DOHH2 (cell line): ENCODE results near the gene HAP1.

Source experiments
- H3F3A ChIP-seq: fragments of 200-600 bp; sonication (generic), shearing (Covaris generic); 2 replicates; pipeline ENCODE4 v1.6.0; 2016; ENCODE audit warnings: antibody characterized with exemption, mild to moderate bottlenecking; ENCODE audit not compliant: control insufficient read depth, insufficient read depth
- H3K27ac ChIP-seq: fragments of 200-600 bp; sonication (generic); 2 replicates; pipeline ENCODE4 v1.5.1; 2014; ENCODE audit warnings: low read depth, mild to moderate bottlenecking, low read length, moderate library complexity
- H3K27me3 ChIP-seq: fragments of 200-600 bp; sonication (generic); 2 replicates; pipeline ENCODE4 v1.6.1; 2014; ENCODE audit warnings: mild to moderate bottlenecking, low read length, mixed read lengths; ENCODE audit not compliant: control insufficient read depth
- H3K36me3 ChIP-seq: fragments of 200-600 bp; sonication (generic); 2 replicates; pipeline ENCODE4 v1.6.1; 2014; ENCODE audit warnings: mild to moderate bottlenecking, low read length, moderate library complexity, mixed read lengths; ENCODE audit not compliant: control insufficient read depth
- H3K4me1 ChIP-seq: fragments of 200-600 bp; sonication (generic); 2 replicates; pipeline ENCODE4 v1.6.1; 2014; ENCODE audit warnings: mild to moderate bottlenecking, low read length, mixed read lengths; ENCODE audit not compliant: control insufficient read depth
- H3K4me2 ChIP-seq: fragments of 200-600 bp; sonication (generic); 2 replicates; pipeline ENCODE4 v1.6.0; 2014; ENCODE audit warnings: mild to moderate bottlenecking, low read length, moderate library complexity
- H3K4me3 ChIP-seq: fragments of 200-600 bp; sonication (generic); 2 replicates; pipeline ENCODE4 v1.5.1; 2014; ENCODE audit warnings: mild to moderate bottlenecking, low read length, mixed read lengths
- H3K79me2 ChIP-seq: fragments of 200-600 bp; sonication (generic); 2 replicates; pipeline ENCODE4 v1.6.1; 2014; ENCODE audit warnings: mild to moderate bottlenecking, low read length, mixed read lengths; ENCODE audit not compliant: control insufficient read depth
- H3K9me2 ChIP-seq: fragments of 200-600 bp; sonication (generic); replicated peaks from 2 replicates; pipeline ENCODE4 v1.6.1; 2014; ENCODE audit warnings: mild to moderate bottlenecking, low read length, mixed read lengths; ENCODE audit not compliant: control insufficient read depth
- H3K9me3 ChIP-seq: fragments of 200-600 bp; sonication (generic); 2 replicates; pipeline ENCODE4 v1.6.1; 2014; ENCODE audit warnings: antibody characterized with exemption, low read length, mixed read lengths; ENCODE audit not compliant: control insufficient read depth, insufficient read depth
- H4K20me1 ChIP-seq: fragments of 200-600 bp; sonication (generic); 2 replicates; pipeline ENCODE4 v1.6.0; 2014; ENCODE audit warnings: low read depth, mild to moderate bottlenecking, antibody characterized with exemption, low read length, moderate library complexity; ENCODE audit not compliant: control insufficient read depth, insufficient read depth
- EZH2phosphoT487 ChIP-seq: fragments of 200-600 bp; sonication (generic); IDR thresholded peaks from 2 replicates; pipeline ENCODE4 v1.6.1; 2017; ENCODE audit warnings: borderline replicate concordance, mild to moderate bottlenecking, antibody characterized with exemption, low read length, moderate library complexity, mixed read lengths
- TF ChIP-seq, protein P1 (sequence below): fragments of 200-600 bp; sonication (generic); IDR thresholded peaks from one replicate; pipeline ENCODE4 v1.5.1; 2014; ENCODE audit warnings: antibody characterized with exemption, mild to moderate bottlenecking, low read depth, low read length; ENCODE audit not compliant: poor library complexity, severe bottlenecking

HAP1 gene

DNA sequence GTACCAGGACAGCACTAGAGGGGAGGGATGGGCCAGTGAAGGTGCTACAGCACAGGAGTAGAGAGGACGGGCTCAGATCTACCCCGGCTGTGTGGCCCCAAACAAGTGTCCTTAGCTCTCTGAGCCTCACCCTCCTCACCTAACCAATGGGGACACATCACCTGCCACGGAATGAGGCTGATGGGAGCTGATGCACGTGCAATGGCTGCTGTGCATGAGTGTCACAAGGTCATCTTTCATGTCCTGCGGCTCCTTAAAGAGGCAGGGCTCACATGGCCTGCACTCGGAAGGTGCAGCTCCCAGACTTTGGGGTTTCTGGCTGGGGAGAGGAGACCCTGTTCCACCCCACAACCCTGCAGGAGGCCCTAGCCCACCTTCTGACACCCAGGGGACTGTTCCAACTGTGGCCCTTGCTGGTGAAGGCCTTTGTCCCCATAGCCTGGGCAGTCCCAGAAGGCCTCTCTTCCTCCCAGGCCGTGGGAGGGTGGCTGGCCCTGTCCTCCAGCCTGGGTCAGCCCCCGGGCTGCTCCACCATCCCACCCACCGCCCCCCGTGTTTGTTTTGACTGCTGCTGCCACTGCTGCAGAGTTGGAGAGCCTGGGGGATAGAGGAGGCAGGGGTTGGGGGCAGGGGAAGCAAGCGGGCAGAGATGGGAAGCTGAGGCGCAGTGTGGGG is 10.5 kb downstream of the HAP1 start:
- no peaks in the 10 kb centered on the region for H4K20me1 ChIP-seq
- no peaks in the 10 kb centered on the region for H3F3A ChIP-seq
- no peak overlapping the region for H3K4me3 ChIP-seq
- no peaks in the 10 kb centered on the region for H3K9me3 ChIP-seq
- H3K27ac ChIP-seq, result no peak overlapping the region
- H3K27me3 ChIP-seq, result no peaks in the 10 kb centered on the region
- no peaks in the 10 kb centered on the region for H3K36me3 ChIP-seq
- H3K9me2 ChIP-seq, result no peaks in the 10 kb centered on the region
- H3K79me2 ChIP-seq, result no peaks in the 10 kb centered on the region
- TF ChIP-seq, protein P1, sequence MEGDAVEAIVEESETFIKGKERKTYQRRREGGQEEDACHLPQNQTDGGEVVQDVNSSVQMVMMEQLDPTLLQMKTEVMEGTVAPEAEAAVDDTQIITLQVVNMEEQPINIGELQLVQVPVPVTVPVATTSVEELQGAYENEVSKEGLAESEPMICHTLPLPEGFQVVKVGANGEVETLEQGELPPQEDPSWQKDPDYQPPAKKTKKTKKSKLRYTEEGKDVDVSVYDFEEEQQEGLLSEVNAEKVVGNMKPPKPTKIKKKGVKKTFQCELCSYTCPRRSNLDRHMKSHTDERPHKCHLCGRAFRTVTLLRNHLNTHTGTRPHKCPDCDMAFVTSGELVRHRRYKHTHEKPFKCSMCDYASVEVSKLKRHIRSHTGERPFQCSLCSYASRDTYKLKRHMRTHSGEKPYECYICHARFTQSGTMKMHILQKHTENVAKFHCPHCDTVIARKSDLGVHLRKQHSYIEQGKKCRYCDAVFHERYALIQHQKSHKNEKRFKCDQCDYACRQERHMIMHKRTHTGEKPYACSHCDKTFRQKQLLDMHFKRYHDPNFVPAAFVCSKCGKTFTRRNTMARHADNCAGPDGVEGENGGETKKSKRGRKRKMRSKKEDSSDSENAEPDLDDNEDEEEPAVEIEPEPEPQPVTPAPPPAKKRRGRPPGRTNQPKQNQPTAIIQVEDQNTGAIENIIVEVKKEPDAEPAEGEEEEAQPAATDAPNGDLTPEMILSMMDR, result no peak
- no peak for TF ChIP-seq EZH2phosphoT487
- H3K4me1 ChIP-seq, result peaks cover 14% of the 10 kb centered on the region
- no peak overlapping the region for H3K4me2 ChIP-seq

GRCh38 chr17:41722231-41722630 is 12.2 kb downstream of the HAP1 start:
- Histone ChIP-seq H3K36me3 (no peaks in the 10 kb centered on the region), H3K9me3 (no peaks in the 10 kb centered on the region), H3K4me1 (peaks cover under 1% of the 10 kb centered on the region; the same call in 1 of the 2 replicates), H3K4me3 (no peak overlapping the region), H3K9me2 (no peaks in the 10 kb centered on the region), H3K27me3 (no peaks in the 10 kb centered on the region), H4K20me1 (no peaks in the 10 kb centered on the region), H3K4me2 (no peak overlapping the region), H3K27ac (no peak overlapping the region), H3K79me2 (no peaks in the 10 kb centered on the region), H3F3A (no peaks in the 10 kb centered on the region)
- TF ChIP-seq, protein P1, result no peak
- no peak for TF ChIP-seq EZH2phosphoT487

- H3K79me2 ChIP-seq, result no peaks in the 10 kb centered on the region
- H4K20me1 ChIP-seq, result no peaks in the 10 kb centered on the region
- H3F3A ChIP-seq, result no peaks in the 10 kb centered on the region
- H3K4me1 ChIP-seq, result no peaks in the 10 kb centered on the region
- no peak overlapping the region for H3K4me2 ChIP-seq
- peaks cover 9% of the 10 kb centered on the region; the same call in 1 of the 2 replicates for H3K27me3 ChIP-seq
- no peaks in the 10 kb centered on the region for H3K36me3 ChIP-seq
- H3K27ac ChIP-seq, result no peak overlapping the region
- H3K4me3 ChIP-seq, result no peak overlapping the region
- no peaks in the 10 kb centered on the region for H3K9me2 ChIP-seq
- no peak for TF ChIP-seq EZH2phosphoT487
- TF ChIP-seq, protein P1, result no peak
- no peaks in the 10 kb centered on the region for H3K9me3 ChIP-seq
These were observed 16.2 kb downstream of the HAP1 start for GRCh38 chr17:41718287-41718645.
